ENCODE measurements around the gene TEX14. TPM values are rescaled to one million over a fixed set of nuclear protein-coding genes. Genes with fewer than 3 reads are reported as not detected.
A peak's percentile ranks its signal among the peaks of the same experiment; 100 is the strongest.

Gene TEX14
- total and polyA plus RNA-seq, 2 donors (not counting 1 experiment from before 2014, with no cell fraction given): under 0.01 to 0.03 TPM

DNA sequence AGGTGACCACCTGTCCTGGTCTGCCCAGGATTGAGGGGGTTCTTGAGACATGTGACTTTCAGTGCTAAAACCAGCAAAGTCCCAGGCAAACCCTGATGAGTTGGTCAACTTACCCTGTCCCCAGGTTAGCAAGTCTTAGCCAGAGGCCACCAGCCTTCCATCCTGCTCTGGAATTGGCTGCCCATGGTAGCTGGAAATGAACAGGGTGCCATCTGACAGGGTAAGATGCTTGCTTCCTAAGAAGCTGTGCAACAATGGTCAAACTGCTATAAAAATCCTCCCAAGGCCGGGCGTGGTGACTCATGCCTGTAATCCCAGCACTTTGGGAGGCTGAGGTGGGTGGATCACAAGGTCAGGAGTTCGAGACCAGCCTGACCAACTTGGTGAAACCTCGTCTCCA, 154.6 kb downstream of the TEX14 start:
- no peak for DNase-seq (ENCODE audit: low read depth in 2 of 2)
- H3K27ac ChIP-seq (ENCODE audit: insufficient read depth, low read length): no peak overlapping the region
- peaks cover 8% of the 10 kb centered on the region for H3K27me3 ChIP-seq (ENCODE audit: control insufficient read depth, insufficient read depth, low read length)
- TF ChIP-seq EZH2 (IDR thresholded peaks at IDR 0.05; ENCODE audit: low read length, missing control alignments): no peak
- TF ChIP-seq, protein P1, sequence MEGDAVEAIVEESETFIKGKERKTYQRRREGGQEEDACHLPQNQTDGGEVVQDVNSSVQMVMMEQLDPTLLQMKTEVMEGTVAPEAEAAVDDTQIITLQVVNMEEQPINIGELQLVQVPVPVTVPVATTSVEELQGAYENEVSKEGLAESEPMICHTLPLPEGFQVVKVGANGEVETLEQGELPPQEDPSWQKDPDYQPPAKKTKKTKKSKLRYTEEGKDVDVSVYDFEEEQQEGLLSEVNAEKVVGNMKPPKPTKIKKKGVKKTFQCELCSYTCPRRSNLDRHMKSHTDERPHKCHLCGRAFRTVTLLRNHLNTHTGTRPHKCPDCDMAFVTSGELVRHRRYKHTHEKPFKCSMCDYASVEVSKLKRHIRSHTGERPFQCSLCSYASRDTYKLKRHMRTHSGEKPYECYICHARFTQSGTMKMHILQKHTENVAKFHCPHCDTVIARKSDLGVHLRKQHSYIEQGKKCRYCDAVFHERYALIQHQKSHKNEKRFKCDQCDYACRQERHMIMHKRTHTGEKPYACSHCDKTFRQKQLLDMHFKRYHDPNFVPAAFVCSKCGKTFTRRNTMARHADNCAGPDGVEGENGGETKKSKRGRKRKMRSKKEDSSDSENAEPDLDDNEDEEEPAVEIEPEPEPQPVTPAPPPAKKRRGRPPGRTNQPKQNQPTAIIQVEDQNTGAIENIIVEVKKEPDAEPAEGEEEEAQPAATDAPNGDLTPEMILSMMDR (conservative IDR thresholded peaks at IDR 0.05 in 1 of 2, IDR thresholded peaks at IDR 0.05 in 1 of 2; ENCODE audit: low read depth in 1 of 2, low read length in 2 of 2): no peak
- H3K79me2 ChIP-seq (ENCODE audit: control insufficient read depth, insufficient read depth, low read length): no peaks in the 10 kb centered on the region
- no peak overlapping the region for H3K4me3 ChIP-seq (replicated peaks in 1 of 4; ENCODE audit: control extremely low read depth in 1 of 4, insufficient read depth in 1 of 4, low read depth in 3 of 4, low read length in 4 of 4)
- no peak overlapping the region for H3K4me2 ChIP-seq (ENCODE audit: extremely low read depth, insufficient read depth, low read length)
- no peaks in the 10 kb centered on the region for H3K9me3 ChIP-seq (ENCODE audit: control insufficient read depth, insufficient read depth, low read depth, low read length)
- H3K9ac ChIP-seq (ENCODE audit: insufficient read depth, low read length): no peak overlapping the region
- H2AFZ ChIP-seq (ENCODE audit: low read length): no peak overlapping the region
- peaks cover 10% of the 10 kb centered on the region for H3K4me1 ChIP-seq (ENCODE audit: control insufficient read depth, extremely low read depth, insufficient read depth, low read length)
- H3K36me3 ChIP-seq (ENCODE audit: control insufficient read depth, insufficient read depth, low read length): no peaks in the 10 kb centered on the region
- no peaks in the 10 kb centered on the region for H4K20me1 ChIP-seq (ENCODE audit: control insufficient read depth, extremely low read depth, insufficient read depth, low read length)

DNA sequence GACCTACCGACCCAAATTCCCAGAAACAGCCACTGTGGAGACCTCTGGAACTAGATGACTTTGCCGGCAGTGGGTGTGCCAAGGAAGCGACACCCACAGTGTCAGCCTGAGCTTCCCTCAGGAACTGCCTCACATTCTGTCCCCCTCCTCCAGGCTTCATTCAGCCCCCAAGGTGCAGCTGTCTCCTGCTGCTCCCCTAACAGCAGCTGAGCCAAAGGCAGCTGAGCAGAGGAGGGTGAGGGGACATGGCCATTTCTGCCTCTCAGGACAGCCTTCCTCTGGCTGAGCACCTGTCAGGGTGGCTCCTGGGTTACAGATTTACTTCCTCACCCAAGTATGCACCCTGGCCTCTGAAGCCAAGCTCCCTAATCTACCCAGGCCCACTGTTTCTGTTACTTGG, 155.3 kb downstream of the TEX14 start:
- no peak overlapping the region for H3K4me2 ChIP-seq (ENCODE audit: extremely low read depth, insufficient read depth, low read length)
- H3K79me2 ChIP-seq (ENCODE audit: control insufficient read depth, insufficient read depth, low read length): no peaks in the 10 kb centered on the region
- H3K27me3 ChIP-seq (ENCODE audit: control insufficient read depth, insufficient read depth, low read length): peaks cover 8% of the 10 kb centered on the region
- no peak overlapping the region for H3K4me3 ChIP-seq (replicated peaks in 1 of 4; ENCODE audit: control extremely low read depth in 1 of 4, insufficient read depth in 1 of 4, low read depth in 3 of 4, low read length in 4 of 4)
- TF ChIP-seq, protein P1 (conservative IDR thresholded peaks at IDR 0.05 in 1 of 2, IDR thresholded peaks at IDR 0.05 in 1 of 2; ENCODE audit: low read depth in 1 of 2, low read length in 2 of 2): no peak
- TF ChIP-seq EZH2 (IDR thresholded peaks at IDR 0.05; ENCODE audit: low read length, missing control alignments): no peak
- H3K27ac ChIP-seq (ENCODE audit: insufficient read depth, low read length): no peak overlapping the region
- H2AFZ ChIP-seq (ENCODE audit: low read length): no peak overlapping the region
- H3K4me1 ChIP-seq (ENCODE audit: control insufficient read depth, extremely low read depth, insufficient read depth, low read length): peaks cover 10% of the 10 kb centered on the region
- no peaks in the 10 kb centered on the region for H3K36me3 ChIP-seq (ENCODE audit: control insufficient read depth, insufficient read depth, low read length)
- H3K9ac ChIP-seq (ENCODE audit: insufficient read depth, low read length): no peak overlapping the region
- H4K20me1 ChIP-seq (ENCODE audit: control insufficient read depth, extremely low read depth, insufficient read depth, low read length): no peaks in the 10 kb centered on the region
- no peaks in the 10 kb centered on the region for H3K9me3 ChIP-seq (ENCODE audit: control insufficient read depth, insufficient read depth, low read depth, low read length)
- DNase-seq (ENCODE audit: low read depth in 2 of 2): no peak

DNA sequence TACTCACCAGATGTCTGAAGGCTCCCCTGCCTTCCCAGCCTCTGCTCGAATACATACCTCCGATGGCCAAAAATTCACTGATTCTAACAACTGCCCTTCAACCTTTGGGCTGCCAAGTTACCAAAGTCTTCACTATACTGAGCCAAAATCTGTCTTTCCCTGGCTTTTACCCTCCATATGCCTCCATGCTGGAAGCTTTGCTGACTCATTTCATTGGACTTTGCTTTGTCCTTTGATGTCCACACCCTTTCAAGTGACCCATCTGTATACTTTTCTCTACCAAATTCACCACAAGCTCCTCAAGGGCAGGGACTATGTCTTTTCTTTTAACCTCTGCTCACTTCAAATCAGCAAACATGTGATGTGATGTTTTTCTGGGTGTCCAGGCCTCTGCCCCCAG, 156.4 kb downstream of the TEX14 start:
- Histone ChIP-seq H3K4me1 (ENCODE audit: control insufficient read depth, extremely low read depth, insufficient read depth, low read length) (peaks cover 10% of the 10 kb centered on the region), H3K9me3 (ENCODE audit: control insufficient read depth, insufficient read depth, low read depth, low read length) (no peaks in the 10 kb centered on the region), H3K36me3 (ENCODE audit: control insufficient read depth, insufficient read depth, low read length) (no peaks in the 10 kb centered on the region), H3K79me2 (ENCODE audit: control insufficient read depth, insufficient read depth, low read length) (no peaks in the 10 kb centered on the region), H3K9ac (ENCODE audit: insufficient read depth, low read length) (no peak overlapping the region), H2AFZ (ENCODE audit: low read length) (no peak overlapping the region), H3K4me2 (ENCODE audit: extremely low read depth, insufficient read depth, low read length) (peak overlapping the region; percentile 6), H3K4me3 (replicated peaks in 1 of 4; ENCODE audit: control extremely low read depth in 1 of 4, insufficient read depth in 1 of 4, low read depth in 3 of 4, low read length in 4 of 4) (no peak overlapping the region), H3K27me3 (ENCODE audit: control insufficient read depth, insufficient read depth, low read length) (peaks cover 10% of the 10 kb centered on the region), H3K27ac (ENCODE audit: insufficient read depth, low read length) (no peak overlapping the region), H4K20me1 (ENCODE audit: control insufficient read depth, extremely low read depth, insufficient read depth, low read length) (no peaks in the 10 kb centered on the region)
- peak; percentile 61 to 62 for DNase-seq (ENCODE audit: low read depth in 2 of 2)
- TF ChIP-seq EZH2 (IDR thresholded peaks at IDR 0.05; ENCODE audit: low read length, missing control alignments): no peak
- TF ChIP-seq, protein P1 (conservative IDR thresholded peaks at IDR 0.05 in 1 of 2, IDR thresholded peaks at IDR 0.05 in 1 of 2; ENCODE audit: low read depth in 1 of 2, low read length in 2 of 2): no peak

Data from fibroblast of lung (primary cell).